ENCODE measurements around the gene POC1B.

DNA sequence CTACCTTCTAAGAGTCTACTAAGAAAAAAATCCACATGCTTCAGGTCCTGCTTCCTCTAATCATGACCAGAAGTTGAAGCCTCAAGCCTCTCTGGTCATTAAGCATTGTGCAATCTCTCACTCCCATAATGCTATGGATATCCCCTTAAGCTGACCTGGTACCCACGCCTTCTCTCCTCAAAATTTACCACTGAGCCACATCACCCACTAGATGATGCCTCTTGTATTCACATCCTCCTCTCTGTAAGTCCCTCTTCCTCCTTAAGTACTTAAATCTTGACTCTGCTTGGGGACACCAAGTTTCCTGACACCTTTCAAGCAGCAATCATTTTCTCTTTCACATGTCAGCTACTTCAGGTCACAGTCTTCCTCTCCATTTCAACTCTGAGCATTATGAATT is 11.1 kb downstream of the POC1B start:
- TF ChIP-seq, protein P1, sequence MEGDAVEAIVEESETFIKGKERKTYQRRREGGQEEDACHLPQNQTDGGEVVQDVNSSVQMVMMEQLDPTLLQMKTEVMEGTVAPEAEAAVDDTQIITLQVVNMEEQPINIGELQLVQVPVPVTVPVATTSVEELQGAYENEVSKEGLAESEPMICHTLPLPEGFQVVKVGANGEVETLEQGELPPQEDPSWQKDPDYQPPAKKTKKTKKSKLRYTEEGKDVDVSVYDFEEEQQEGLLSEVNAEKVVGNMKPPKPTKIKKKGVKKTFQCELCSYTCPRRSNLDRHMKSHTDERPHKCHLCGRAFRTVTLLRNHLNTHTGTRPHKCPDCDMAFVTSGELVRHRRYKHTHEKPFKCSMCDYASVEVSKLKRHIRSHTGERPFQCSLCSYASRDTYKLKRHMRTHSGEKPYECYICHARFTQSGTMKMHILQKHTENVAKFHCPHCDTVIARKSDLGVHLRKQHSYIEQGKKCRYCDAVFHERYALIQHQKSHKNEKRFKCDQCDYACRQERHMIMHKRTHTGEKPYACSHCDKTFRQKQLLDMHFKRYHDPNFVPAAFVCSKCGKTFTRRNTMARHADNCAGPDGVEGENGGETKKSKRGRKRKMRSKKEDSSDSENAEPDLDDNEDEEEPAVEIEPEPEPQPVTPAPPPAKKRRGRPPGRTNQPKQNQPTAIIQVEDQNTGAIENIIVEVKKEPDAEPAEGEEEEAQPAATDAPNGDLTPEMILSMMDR (IDR thresholded peaks at IDR 0.05), result no peak
- no peak for TF ChIP-seq POLR2A (IDR thresholded peaks at IDR 0.05)
- no peak for TF ChIP-seq POLR2AphosphoS5 (IDR thresholded peaks at IDR 0.05)
